Activated CD4-positive, alpha-beta T cell treated with anti-CD3 and anti-CD28 coated beads for 36 hours (primary cell): ENCODE data around the gene PDS5A. TPM values are rescaled to one million over a fixed set of nuclear protein-coding genes. Genes with fewer than 3 reads are reported as not detected.
"Not testable (repeated sequence)": the region's sequence is repeated elsewhere in the genome, so short reads cannot be mapped to it uniquely, and the experiment has no call there.

Experiments used
- ATAC-seq: fragments of 200-7000 bp; cut with Tn5 transposase; one replicate; pipeline ENCODE4 v1.10.0; 2021; ENCODE audit warnings: mild to moderate bottlenecking, moderate library complexity
- CTCF ChIA-PET: fragments of 350-600 bp; sonication (Branson Sonifier 250); formaldehyde crosslinking; loops from one replicate; lab custom pipeline; 2021; ENCODE audit warnings: antibody characterized with exemption; lab: Charles Lee
- POLR2A ChIA-PET: fragments of 350-600 bp; sonication (Branson Sonifier 250); formaldehyde crosslinking; loops from one replicate; lab custom pipeline; 2021; ENCODE audit warnings: antibody characterized with exemption, inconsistent platforms; lab: Charles Lee
- DNase-seq: peaks from one replicate; pipeline ENCODE4 v3.0.0-alpha.2; 2020
- H3K27ac Mint-ChIP-seq: one replicate; pipeline ENCODE4 v1.8.0; 2021; ENCODE audit warnings: mixed read lengths
- H3K27me3 Mint-ChIP-seq: one replicate; pipeline ENCODE4 v1.8.0; 2021; ENCODE audit warnings: mixed read lengths
- H3K36me3 Mint-ChIP-seq: one replicate; pipeline ENCODE4 v1.8.0; 2021; ENCODE audit warnings: low read depth, mixed read lengths
- H3K4me1 Mint-ChIP-seq: one replicate; pipeline ENCODE4 v1.8.0; 2021; ENCODE audit warnings: mixed read lengths
- H3K4me3 Mint-ChIP-seq: one replicate; pipeline ENCODE4 v1.8.0; 2021; ENCODE audit warnings: mild to moderate bottlenecking, moderate library complexity, mixed read lengths
- H3K9me3 Mint-ChIP-seq: one replicate; pipeline ENCODE4 v1.8.0; 2021; ENCODE audit warnings: low read depth, mixed read lengths
- intact Hi-C, 2 experiments: fragments of 100-400 bp; cut with DNase I in 1 of 2; cut with micrococcal nuclease in 1 of 2; formaldehyde crosslinking; loops; one replicate each; pipeline versions ENCODE4 v1.14.2 to v1.15.1; 2022 to 2024; cut with DNase I, micrococcal nuclease
- total RNA-seq, 2 experiments: library from RNA; stranded (reverse); gene quantifications; one replicate each; pipeline ENCODE4 v1.2.3, GENCODE V29; 2021

The PDS5A gene
- total RNA-seq, 2 experiments from 2014 or later: 98.5 to 102 TPM

- Mint-ChIP-seq H3K27ac (peak overlapping the region; percentile 16), H3K9me3 (no peaks in the 10 kb centered on the region), H3K4me1 (peaks cover 6% of the 10 kb centered on the region), H3K4me3 (no peak overlapping the region), H3K27me3 (no peaks in the 10 kb centered on the region), H3K36me3 (peaks cover 17% of the 10 kb centered on the region)
- ATAC-seq (no peak), DNase-seq (no peak)
- POLR2A ChIA-PET: no interaction called here
- CTCF ChIA-PET: interaction anchor here (1.0 to 1.1 kb wide), 2 partner anchors 21 to 31 kb away, joined by 3 to 4 read pairs; no protein-coding TSS in a partner anchor
- intact Hi-C loops: loop anchor here in 1 of 2 experiments (10.0 kb wide), 1 partner anchor 69 kb away; the partner anchor contains the start of gene PDS5A
These were observed 72.1 kb downstream of the PDS5A start for GRCh38 chr4:39905656-39906055.

DNA sequence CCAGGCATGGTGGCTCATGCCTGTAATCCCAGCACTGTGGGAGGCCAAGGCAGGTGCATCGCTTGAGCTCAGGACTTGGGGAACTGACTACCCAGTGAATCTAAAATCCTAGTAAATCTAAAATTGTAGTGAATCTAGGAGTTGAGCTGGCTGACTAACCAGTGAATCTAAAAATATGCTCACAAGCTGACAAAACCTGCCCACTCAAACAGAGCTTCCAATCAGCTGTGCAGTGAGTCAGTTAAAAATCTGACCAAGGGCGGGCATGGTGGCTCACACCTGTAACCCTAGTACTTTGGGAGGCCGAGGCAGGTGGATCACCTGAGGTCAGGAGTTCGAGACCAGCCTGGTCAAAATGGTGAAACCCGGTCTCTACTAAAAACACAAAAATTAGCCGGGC, 72.7 kb downstream of the PDS5A start:
- H3K4me1 Mint-ChIP-seq, H3K4me3 Mint-ChIP-seq, DNase-seq, POLR2A ChIA-PET, ATAC-seq, CTCF ChIA-PET, H3K9me3 Mint-ChIP-seq, H3K27me3 Mint-ChIP-seq: not testable (repeated sequence)
- Mint-ChIP-seq H3K27ac (peak overlapping the region; percentile 16), H3K36me3 (peaks cover 17% of the 10 kb centered on the region)
- intact Hi-C loops: loop anchor here in 1 of 2 experiments (10.0 kb wide), 1 partner anchor 70 kb away; the partner anchor contains the start of gene PDS5A

GRCh38 chr4:39900966-39901365, 76.7 kb downstream of the PDS5A start:
- Mint-ChIP-seq H3K36me3 (peaks cover 33% of the 10 kb centered on the region), H3K27me3 (no peaks in the 10 kb centered on the region), H3K9me3 (no peaks in the 10 kb centered on the region), H3K4me3 (no peak overlapping the region), H3K4me1 (peaks cover 3% of the 10 kb centered on the region), H3K27ac (peak overlapping the region; percentile 15)
- DNase-seq (no peak), ATAC-seq (no peak)
- POLR2A ChIA-PET: no interaction called here
- intact Hi-C loops: loop anchor here in 1 of 2 experiments (10.0 kb wide), 1 partner anchor 74 kb away; the partner anchor contains the start of gene PDS5A
- CTCF ChIA-PET: no interaction called here

- ATAC-seq (no peak), DNase-seq (no peak)
- ChIA-PET CTCF (interaction anchor here (1.4 to 1.6 kb wide), 3 partner anchors 9 to 76 kb away, joined by 3 to 5 read pairs (median 4); no protein-coding TSS in a partner anchor), POLR2A (no interaction called here)
- H3K27ac Mint-ChIP-seq: no peak overlapping the region
- H3K27me3 Mint-ChIP-seq: no peaks in the 10 kb centered on the region
- H3K36me3 Mint-ChIP-seq: peaks cover 36% of the 10 kb centered on the region
- H3K4me3 Mint-ChIP-seq: no peak overlapping the region
- no peaks in the 10 kb centered on the region for H3K9me3 Mint-ChIP-seq
- intact Hi-C loops: no loop called here
- H3K4me1 Mint-ChIP-seq: peaks cover 3% of the 10 kb centered on the region
These were observed 78.4 kb downstream of the PDS5A start for GRCh38 chr4:39899291-39899690.

- intact Hi-C loops: no loop called here
- DNase-seq: no peak
- ATAC-seq: no peak
- Mint-ChIP-seq H3K27me3 (no peaks in the 10 kb centered on the region), H3K4me3 (no peak overlapping the region), H3K4me1 (peaks cover 3% of the 10 kb centered on the region), H3K27ac (no peak overlapping the region), H3K9me3 (no peaks in the 10 kb centered on the region), H3K36me3 (peaks cover 36% of the 10 kb centered on the region)
- ChIA-PET POLR2A (no interaction called here), CTCF (interaction anchor here (0.6 to 1.6 kb wide), 6 partner anchors 10 to 80 kb away, joined by 3 to 5 read pairs (median 4); no protein-coding TSS in a partner anchor)
These were observed 79.7 kb downstream of the PDS5A start for GRCh38 chr4:39898015-39898414.

DNA sequence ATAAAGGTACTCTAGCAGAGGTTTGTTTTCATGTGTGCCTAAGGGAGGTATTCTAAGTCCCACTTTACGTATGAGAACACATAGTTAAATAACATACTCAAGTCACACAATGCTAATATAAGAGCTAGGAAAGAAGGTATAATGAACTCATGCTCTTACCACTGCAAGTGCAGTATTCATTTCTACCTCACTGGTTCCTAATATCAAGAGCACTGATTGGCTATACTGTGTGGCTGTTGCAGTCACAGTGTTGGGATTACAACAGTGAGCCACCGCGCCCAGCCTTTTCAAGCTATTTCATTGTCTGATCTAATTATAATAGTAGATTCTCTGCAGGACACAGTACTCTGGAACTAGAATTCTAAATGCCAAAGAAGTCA, 84.0 kb downstream of the PDS5A start:
- Mint-ChIP-seq H3K4me3 (no peak overlapping the region), H3K36me3 (peaks cover 46% of the 10 kb centered on the region), H3K27me3 (no peaks in the 10 kb centered on the region), H3K27ac (no peak overlapping the region), H3K4me1 (no peaks in the 10 kb centered on the region), H3K9me3 (no peaks in the 10 kb centered on the region)
- ChIA-PET CTCF (interaction anchor here (0.7 kb wide), 1 partner anchor 38 kb away, joined by 3 read pairs; no protein-coding TSS in a partner anchor), POLR2A (interaction anchor here (0.6 kb wide), 2 partner anchors 18 to 385 kb away, joined by 3 read pairs; no protein-coding TSS in a partner anchor)
- intact Hi-C loops: loop anchor here in 1 of 2 experiments (5.0 kb wide), 1 partner anchor 36 kb away; no protein-coding TSS in a partner anchor
- DNase-seq: no peak
- ATAC-seq: no peak

DNA sequence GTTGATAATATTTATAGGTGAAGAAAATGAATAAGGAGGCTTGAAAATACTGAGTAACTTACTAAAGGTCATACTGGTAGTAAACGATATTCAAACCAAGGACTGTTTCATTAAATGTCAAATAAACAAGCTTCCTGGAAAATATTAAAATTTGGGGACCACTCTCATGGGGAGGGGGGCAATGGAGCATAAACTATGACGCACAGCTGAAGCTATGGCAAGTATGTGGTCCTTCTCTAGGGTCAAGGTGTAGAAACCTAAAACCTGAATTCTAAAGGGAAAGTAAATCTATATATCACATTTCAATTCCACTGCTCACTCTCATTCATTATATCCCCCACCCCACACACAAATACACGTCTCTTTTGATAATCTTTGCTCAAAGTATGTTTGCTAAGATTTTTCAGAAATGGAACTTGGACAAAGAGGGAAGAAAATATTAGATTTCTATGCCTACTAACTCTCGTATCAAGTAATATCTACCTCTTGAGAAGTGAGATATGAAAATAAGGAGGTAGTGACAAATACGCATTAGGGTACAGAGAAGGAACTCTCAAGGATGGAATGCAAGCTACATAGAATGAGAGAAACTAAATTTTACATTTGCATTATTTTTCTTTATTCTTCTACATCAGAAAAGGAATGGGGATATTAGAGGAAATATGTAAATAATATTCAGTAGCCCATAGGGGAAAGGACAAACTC, 84.6 kb downstream of the PDS5A start:
- ATAC-seq (no peak), DNase-seq (no peak)
- ChIA-PET CTCF (no interaction called here), POLR2A (interaction anchor here (0.6 kb wide), 1 partner anchor 19 kb away, joined by 3 read pairs; no protein-coding TSS in a partner anchor)
- peaks cover 51% of the 10 kb centered on the region for H3K36me3 Mint-ChIP-seq
- no peaks in the 10 kb centered on the region for H3K27me3 Mint-ChIP-seq
- H3K9me3 Mint-ChIP-seq: no peaks in the 10 kb centered on the region
- no peak overlapping the region for H3K4me3 Mint-ChIP-seq
- no peaks in the 10 kb centered on the region for H3K4me1 Mint-ChIP-seq
- no peak overlapping the region for H3K27ac Mint-ChIP-seq
- intact Hi-C loops: loop anchor here in 1 of 2 experiments (5.0 kb wide), 1 partner anchor 36 kb away; no protein-coding TSS in a partner anchor

GRCh38 chr4:39889226-39889625, 88.5 kb downstream of the PDS5A start:
- POLR2A ChIA-PET: interaction anchor here (0.5 kb wide), 1 partner anchor 22 kb away, joined by 4 read pairs; no protein-coding TSS in a partner anchor
- H3K36me3 Mint-ChIP-seq: peaks cover 55% of the 10 kb centered on the region
- H3K4me3 Mint-ChIP-seq: no peak overlapping the region

GRCh38 chr4:39888541-39888940, 89.2 kb downstream of the PDS5A start:
- Mint-ChIP-seq H3K4me3 (no peak overlapping the region), H3K27me3 (no peaks in the 10 kb centered on the region), H3K36me3 (peaks cover 59% of the 10 kb centered on the region), H3K27ac (no peak overlapping the region), H3K4me1 (no peaks in the 10 kb centered on the region), H3K9me3 (no peaks in the 10 kb centered on the region)
- CTCF ChIA-PET: interaction anchor here (0.7 kb wide), 1 partner anchor 27 kb away, joined by 3 read pairs; no protein-coding TSS in a partner anchor
- ATAC-seq (no peak), DNase-seq (no peak)
- intact Hi-C loops: no loop called here
- POLR2A ChIA-PET: no interaction called here

More at GRCh38 chr4:39889226-39889625, 88.5 kb downstream of the PDS5A start:
- intact Hi-C loops: no loop called here
- Mint-ChIP-seq H3K9me3 (no peaks in the 10 kb centered on the region), H3K27me3 (no peaks in the 10 kb centered on the region), H3K4me1 (no peaks in the 10 kb centered on the region), H3K27ac (no peak overlapping the region)
- DNase-seq: no peak
- ATAC-seq: no peak
- CTCF ChIA-PET: no interaction called here

GRCh38 chr4:39883646-39884045, 94.1 kb downstream of the PDS5A start:
- H3K27me3 Mint-ChIP-seq: no peaks in the 10 kb centered on the region
- CTCF ChIA-PET: interaction anchor here (1.3 kb wide), 1 partner anchor 23 kb away, joined by 4 read pairs; no protein-coding TSS in a partner anchor
- H3K27ac Mint-ChIP-seq: no peak overlapping the region
- POLR2A ChIA-PET: no interaction called here
- H3K9me3 Mint-ChIP-seq: no peaks in the 10 kb centered on the region
- ATAC-seq: no peak
- peaks cover 56% of the 10 kb centered on the region for H3K36me3 Mint-ChIP-seq
- intact Hi-C loops: no loop called here
- no peak overlapping the region for H3K4me3 Mint-ChIP-seq
- no peak for DNase-seq
- no peaks in the 10 kb centered on the region for H3K4me1 Mint-ChIP-seq

- no peak overlapping the region for H3K4me3 Mint-ChIP-seq
- H3K4me1 Mint-ChIP-seq: no peaks in the 10 kb centered on the region
- H3K27me3 Mint-ChIP-seq: no peaks in the 10 kb centered on the region
- no peak overlapping the region for H3K27ac Mint-ChIP-seq
- H3K9me3 Mint-ChIP-seq: no peaks in the 10 kb centered on the region
- intact Hi-C loops: no loop called here
- DNase-seq: no peak
- ChIA-PET CTCF (no interaction called here), POLR2A (interaction anchor here (0.6 kb wide), 1 partner anchor 490 kb away, joined by 6 read pairs; no protein-coding TSS in a partner anchor)
- ATAC-seq: no peak
- H3K36me3 Mint-ChIP-seq: peaks cover 40% of the 10 kb centered on the region
These were observed 95.9 kb downstream of the PDS5A start for GRCh38 chr4:39881789-39882188.
